ENCODE results near the gene LNX1. TPM values are rescaled to one million over a fixed set of nuclear protein-coding genes. Genes with fewer than 3 reads are reported as not detected.

Gene LNX1
- total and polyA plus RNA-seq, 2 donors (not counting 3 experiments of a cell fraction or from before 2014, with no cell fraction given): 0.72 to 1.3 TPM

DNA sequence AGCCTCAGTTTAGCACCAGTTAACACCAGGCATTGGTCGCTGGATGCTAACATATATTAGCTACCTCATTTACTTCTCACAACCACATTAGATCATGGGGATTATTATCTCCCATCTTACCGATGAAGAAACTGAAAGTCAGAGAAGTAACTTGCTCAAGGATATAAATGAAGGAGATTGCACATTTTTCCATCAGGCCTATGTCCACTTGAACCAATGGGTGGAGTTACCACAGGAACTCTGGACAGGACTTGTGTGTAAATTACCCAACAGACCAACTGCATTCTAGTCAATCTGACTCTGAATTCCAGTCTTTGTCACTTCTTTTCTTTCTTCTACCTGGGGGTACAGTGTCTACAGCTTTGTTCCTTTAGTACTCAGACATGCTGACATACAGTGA is 1.8 kb downstream of the LNX1 start:
- BruUV-seq (replicated peaks): no TSS peak
- Histone ChIP-seq H3K4me3 (replicated peaks in 1 of 3; ENCODE audit: insufficient read depth in 1 of 3, low read depth in 1 of 3, low read length in 3 of 3) (no peak overlapping the region), H3K9me1 (replicated peaks; ENCODE audit: control insufficient read depth, extremely low read depth, insufficient read depth, low read length) (no peaks in the 10 kb centered on the region), H3K79me2 (ENCODE audit: control insufficient read depth, insufficient read depth, low read length) (no peaks in the 10 kb centered on the region), H4K20me1 (replicated peaks; ENCODE audit: control insufficient read depth, extremely low read depth, insufficient read depth, low read length) (no peaks in the 10 kb centered on the region), H3K36me3 (ENCODE audit: control insufficient read depth in 2 of 2, extremely low read depth in 1 of 2, insufficient read depth in 2 of 2, low read length in 2 of 2) (no peaks in the 10 kb centered on the region), H3K9ac (replicated peaks; ENCODE audit: extremely low read depth, insufficient read depth, low read length) (no peak overlapping the region), H3K4me2 (ENCODE audit: insufficient read depth, low read length) (no peak overlapping the region), H2AFZ (ENCODE audit: low read depth, low read length) (no peak overlapping the region), H3K4me1 (ENCODE audit: control insufficient read depth, extremely low read depth, insufficient read depth, low read length) (peaks cover 9% of the 10 kb centered on the region), H3K27ac (ENCODE audit: insufficient read depth, low read depth, low read length) (no peak overlapping the region), H3K27me3 (ENCODE audit: control insufficient read depth in 2 of 2, insufficient read depth in 2 of 2, low read length in 2 of 2) (no peaks in the 10 kb centered on the region), H3K9me3 (replicated peaks; ENCODE audit: control insufficient read depth, insufficient read depth, low read length) (no peaks in the 10 kb centered on the region)
- intact Hi-C loops (cut with micrococcal nuclease) (no loop called here), dilution Hi-C loops (cut with MboI; ENCODE audit: extremely low pct_ligation_motif_present, low sequenced_read_pairs) (no loop called here)
- DNase-seq (ENCODE audit: low read depth, low spot score) (no peak), FAIRE-seq (no peak)
- ChIA-PET POLR2A (no interaction called here), CTCF (interaction anchor here (1.1 to 1.9 kb wide), 2 partner anchors 35 to 645 kb away, joined by 3 to 4 read pairs; no protein-coding TSS in a partner anchor)
- TF ChIP-seq JUN (IDR thresholded peaks at IDR 0.05; ENCODE audit: borderline replicate concordance, insufficient read depth, insufficient read length, low read depth) (no peak), POLR2AphosphoS5 (IDR thresholded peaks at IDR 0.05; ENCODE audit: insufficient read depth, low read depth, low read length) (no peak), EZH2 (IDR thresholded peaks at IDR 0.05; ENCODE audit: borderline replicate concordance, low read depth, low read length, severe bottlenecking) (no peak), POLR2A (IDR thresholded peaks at IDR 0.05; ENCODE audit: low read depth, low read length) (no peak), FOS (IDR thresholded peaks at IDR 0.05; ENCODE audit: borderline replicate concordance, insufficient read depth, low read length) (no peak), GATA2 (IDR thresholded peaks at IDR 0.05; ENCODE audit: insufficient read depth, insufficient read length, low read depth, low read length) (no peak), MYC (IDR thresholded peaks at IDR 0.05; ENCODE audit: low read depth, low read length) (no peak)
- TF ChIP-seq, protein P1, sequence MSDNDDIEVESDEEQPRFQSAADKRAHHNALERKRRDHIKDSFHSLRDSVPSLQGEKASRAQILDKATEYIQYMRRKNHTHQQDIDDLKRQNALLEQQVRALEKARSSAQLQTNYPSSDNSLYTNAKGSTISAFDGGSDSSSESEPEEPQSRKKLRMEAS (IDR thresholded peaks at IDR 0.05; ENCODE audit: insufficient read depth, insufficient read length): no peak

DNA sequence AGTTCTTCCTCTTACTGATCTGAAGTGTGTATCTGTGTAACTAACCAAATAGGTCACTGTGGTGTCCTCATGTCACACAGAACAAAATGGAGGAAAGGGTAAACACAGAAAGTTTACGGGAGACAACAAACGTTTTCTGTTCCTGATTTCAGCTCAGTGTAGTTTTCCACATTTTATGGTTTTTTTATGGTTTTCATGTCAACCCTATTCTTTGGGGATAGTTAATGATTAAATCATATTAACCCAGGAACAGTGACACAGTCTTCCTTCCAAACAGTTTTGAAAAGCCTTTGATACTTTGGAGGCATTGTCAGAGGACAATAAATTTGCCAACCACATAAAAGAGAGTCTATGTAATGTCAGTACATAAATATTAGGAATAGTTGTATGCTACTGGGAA is 4.2 kb downstream of the LNX1 start:
- no peaks in the 10 kb centered on the region for H4K20me1 ChIP-seq (replicated peaks; ENCODE audit: control insufficient read depth, extremely low read depth, insufficient read depth, low read length)
- ChIA-PET POLR2A (no interaction called here), CTCF (no interaction called here)
- DNase-seq (ENCODE audit: low read depth, low spot score) (no peak), FAIRE-seq (no peak)
- dilution Hi-C loops (cut with MboI; ENCODE audit: extremely low pct_ligation_motif_present, low sequenced_read_pairs): no loop called here
- H3K9ac ChIP-seq (replicated peaks; ENCODE audit: extremely low read depth, insufficient read depth, low read length): no peak overlapping the region
- no peaks in the 10 kb centered on the region for H3K9me3 ChIP-seq (replicated peaks; ENCODE audit: control insufficient read depth, insufficient read depth, low read length)
- intact Hi-C loops (cut with micrococcal nuclease): no loop called here
- BruUV-seq (replicated peaks): no TSS peak
- H3K36me3 ChIP-seq (ENCODE audit: control insufficient read depth in 2 of 2, extremely low read depth in 1 of 2, insufficient read depth in 2 of 2, low read length in 2 of 2): no peaks in the 10 kb centered on the region
- peaks cover 1% of the 10 kb centered on the region for H3K4me1 ChIP-seq (ENCODE audit: control insufficient read depth, extremely low read depth, insufficient read depth, low read length)
- no peak overlapping the region for H3K27ac ChIP-seq (ENCODE audit: insufficient read depth, low read depth, low read length)
- H3K9me1 ChIP-seq (replicated peaks; ENCODE audit: control insufficient read depth, extremely low read depth, insufficient read depth, low read length): no peaks in the 10 kb centered on the region
- H3K27me3 ChIP-seq (ENCODE audit: control insufficient read depth in 2 of 2, insufficient read depth in 2 of 2, low read length in 2 of 2): no peaks in the 10 kb centered on the region
- H2AFZ ChIP-seq (ENCODE audit: low read depth, low read length): no peak overlapping the region
- no peaks in the 10 kb centered on the region for H3K79me2 ChIP-seq (ENCODE audit: control insufficient read depth, insufficient read depth, low read length)
- TF ChIP-seq JUN (IDR thresholded peaks at IDR 0.05; ENCODE audit: borderline replicate concordance, insufficient read depth, insufficient read length, low read depth) (no peak), POLR2A (IDR thresholded peaks at IDR 0.05; ENCODE audit: low read depth, low read length) (no peak), POLR2AphosphoS5 (IDR thresholded peaks at IDR 0.05; ENCODE audit: insufficient read depth, low read depth, low read length) (no peak)
- no peak overlapping the region for H3K4me3 ChIP-seq (replicated peaks in 1 of 3; ENCODE audit: insufficient read depth in 1 of 3, low read depth in 1 of 3, low read length in 3 of 3)
- no peak overlapping the region for H3K4me2 ChIP-seq (ENCODE audit: insufficient read depth, low read length)

All from endothelial cell of umbilical vein (primary cell).